ENCODE results near the gene PANX1.
"Not testable (repeated sequence)": the region's sequence is repeated elsewhere in the genome, so short reads cannot be mapped to it uniquely, and the experiment has no call there.

The PANX1 gene

DNA sequence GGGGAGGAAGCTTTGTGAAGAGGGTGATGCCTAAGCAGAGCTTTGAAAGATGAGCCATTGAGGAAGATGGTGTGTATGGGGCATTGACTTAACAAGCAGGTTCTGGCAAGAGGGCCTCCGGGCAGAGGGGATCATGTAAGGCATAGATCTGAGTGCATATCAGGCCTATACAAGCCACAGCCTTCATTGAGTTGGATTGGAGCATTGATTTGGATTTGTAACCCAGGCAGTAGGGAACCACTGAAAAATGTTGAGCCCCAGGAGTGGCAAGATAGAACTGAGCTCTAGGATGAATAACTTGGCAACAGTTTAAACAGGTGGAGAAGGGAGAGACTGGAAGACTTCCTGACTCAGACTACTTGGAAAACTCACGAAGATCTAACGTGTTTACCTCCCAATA lies 21.4 kb downstream of the PANX1 start:
- TF ChIP-seq, protein P1, sequence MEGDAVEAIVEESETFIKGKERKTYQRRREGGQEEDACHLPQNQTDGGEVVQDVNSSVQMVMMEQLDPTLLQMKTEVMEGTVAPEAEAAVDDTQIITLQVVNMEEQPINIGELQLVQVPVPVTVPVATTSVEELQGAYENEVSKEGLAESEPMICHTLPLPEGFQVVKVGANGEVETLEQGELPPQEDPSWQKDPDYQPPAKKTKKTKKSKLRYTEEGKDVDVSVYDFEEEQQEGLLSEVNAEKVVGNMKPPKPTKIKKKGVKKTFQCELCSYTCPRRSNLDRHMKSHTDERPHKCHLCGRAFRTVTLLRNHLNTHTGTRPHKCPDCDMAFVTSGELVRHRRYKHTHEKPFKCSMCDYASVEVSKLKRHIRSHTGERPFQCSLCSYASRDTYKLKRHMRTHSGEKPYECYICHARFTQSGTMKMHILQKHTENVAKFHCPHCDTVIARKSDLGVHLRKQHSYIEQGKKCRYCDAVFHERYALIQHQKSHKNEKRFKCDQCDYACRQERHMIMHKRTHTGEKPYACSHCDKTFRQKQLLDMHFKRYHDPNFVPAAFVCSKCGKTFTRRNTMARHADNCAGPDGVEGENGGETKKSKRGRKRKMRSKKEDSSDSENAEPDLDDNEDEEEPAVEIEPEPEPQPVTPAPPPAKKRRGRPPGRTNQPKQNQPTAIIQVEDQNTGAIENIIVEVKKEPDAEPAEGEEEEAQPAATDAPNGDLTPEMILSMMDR (conservative IDR thresholded peaks at IDR 0.05; ENCODE audit: low read length), result no peak
- H3K4me3 ChIP-seq (ENCODE audit: low read length), result no peak overlapping the region
- no peak for DNase-seq (ENCODE audit: low read depth)

DNA sequence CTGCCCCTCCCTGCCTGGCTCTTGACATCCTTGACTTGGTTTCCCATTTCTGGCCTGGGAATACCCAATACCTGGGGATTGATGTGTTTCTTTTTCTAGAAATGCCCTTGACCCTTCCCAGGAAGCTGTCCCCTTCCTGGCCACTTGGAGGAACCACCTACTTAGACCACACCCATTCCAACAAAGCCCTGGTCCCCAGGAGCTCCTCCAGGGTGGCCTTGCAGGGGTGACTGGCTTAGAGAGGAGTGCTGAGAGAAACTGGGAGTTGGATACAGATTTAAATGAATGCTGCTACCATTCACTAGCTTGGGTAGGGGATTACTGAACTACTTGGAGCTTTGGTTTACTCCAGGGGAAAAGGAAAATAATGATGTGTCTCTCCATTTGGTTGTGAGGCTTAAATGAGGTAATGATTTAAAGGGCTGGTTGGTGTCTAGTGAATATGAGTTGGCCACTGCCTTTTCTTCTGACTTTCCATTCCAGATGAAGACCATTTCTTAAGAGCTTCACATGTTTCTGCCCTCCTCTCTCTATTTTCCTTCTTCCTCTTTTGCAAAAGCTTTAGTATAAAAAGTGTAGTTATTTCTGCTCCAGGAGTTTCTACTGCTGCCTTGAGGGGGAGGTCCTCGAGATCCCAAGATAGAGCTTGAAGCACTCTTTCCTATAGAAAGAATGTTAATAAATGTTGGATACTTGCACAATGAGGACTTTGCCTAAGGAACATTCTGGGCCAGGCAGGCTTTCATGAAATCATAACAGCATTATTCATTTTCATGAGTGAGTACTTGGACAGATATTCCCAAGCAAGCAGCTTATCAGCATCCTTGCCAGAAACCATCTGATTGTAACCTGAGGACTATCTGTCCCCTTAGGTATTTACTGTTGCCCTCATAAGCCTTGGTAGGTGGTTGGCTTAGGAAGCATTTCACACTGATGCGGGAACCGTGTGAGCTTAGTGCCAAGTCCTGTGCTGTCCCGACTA lies 22.4 kb downstream of the PANX1 start:
- DNase-seq (ENCODE audit: low read depth), result no peak
- TF ChIP-seq, protein P1 (conservative IDR thresholded peaks at IDR 0.05; ENCODE audit: low read length), result no peak
- no peak overlapping the region for H3K4me3 ChIP-seq (ENCODE audit: low read length)

DNA sequence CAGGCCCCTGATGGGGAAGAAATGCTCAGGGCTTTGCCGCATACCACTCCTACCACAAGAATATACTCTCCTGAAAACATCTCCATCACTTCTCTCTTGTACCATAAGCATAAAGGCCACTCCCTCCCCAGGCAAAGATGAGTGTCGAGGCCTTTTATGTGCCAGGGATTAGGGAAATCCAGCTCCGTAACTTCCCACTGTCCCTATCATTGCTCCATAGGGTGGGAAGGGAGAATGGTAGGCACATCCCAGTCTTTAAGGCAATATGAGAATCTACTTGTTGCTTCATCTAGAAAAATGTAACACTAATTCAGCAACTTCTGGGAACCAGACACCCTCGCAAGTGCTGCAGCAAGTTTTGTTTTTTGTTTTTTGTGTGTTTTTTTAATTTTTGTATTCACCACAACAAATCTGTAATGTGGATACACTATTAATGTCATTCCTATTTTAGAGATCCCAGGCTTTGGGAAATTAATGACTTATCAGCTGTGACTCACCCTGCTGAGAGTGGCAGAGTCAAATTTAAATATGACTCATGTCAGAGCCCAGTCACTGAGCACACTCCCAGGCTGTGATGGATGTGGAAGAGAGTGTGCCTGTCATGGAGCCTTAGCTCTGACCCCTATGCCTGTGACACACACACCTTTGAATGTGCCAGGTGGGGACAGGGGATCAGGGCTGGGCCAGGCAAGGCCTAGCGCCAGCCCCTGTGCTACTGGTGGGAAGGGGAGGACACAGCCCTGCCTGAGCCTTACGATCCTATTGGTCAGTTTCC lies 23.4 kb downstream of the PANX1 start:
- TF ChIP-seq, protein P1 (conservative IDR thresholded peaks at IDR 0.05; ENCODE audit: low read length), result no peak
- no peak overlapping the region for H3K4me3 ChIP-seq (ENCODE audit: low read length)
- peak; percentile 74 for DNase-seq (ENCODE audit: low read depth)

- H3K4me3 ChIP-seq (ENCODE audit: low read length), result no peak overlapping the region
- TF ChIP-seq, protein P1 (conservative IDR thresholded peaks at IDR 0.05; ENCODE audit: low read length), result no peak
- DNase-seq (ENCODE audit: low read depth), result no peak
These were observed 24.0 kb downstream of the PANX1 start for GRCh38 chr11:94152678-94153065.

DNA sequence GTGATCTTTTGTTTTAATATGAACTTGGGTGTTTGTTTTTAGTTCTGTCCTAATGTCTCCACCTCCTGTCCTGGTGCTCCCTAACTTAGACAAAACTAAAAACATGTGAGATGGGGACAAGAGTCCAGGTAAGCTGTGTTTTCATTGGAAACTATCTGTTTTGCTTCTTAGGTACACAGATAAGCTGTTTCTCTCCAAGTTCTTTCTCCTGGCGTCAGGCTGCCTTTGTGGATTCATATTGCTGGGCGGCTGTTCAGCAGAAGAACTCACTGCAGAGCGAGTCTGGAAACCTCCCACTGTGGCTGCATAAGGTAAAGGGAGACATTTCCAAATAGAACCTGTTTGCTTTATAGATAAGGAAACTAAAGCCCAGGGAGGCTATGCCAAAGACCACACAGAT lies 24.7 kb downstream of the PANX1 start:
- no peak overlapping the region for H3K4me3 ChIP-seq (ENCODE audit: low read length)
- DNase-seq (ENCODE audit: low read depth), result no peak
- TF ChIP-seq, protein P1 (conservative IDR thresholded peaks at IDR 0.05; ENCODE audit: low read length), result no peak

DNA sequence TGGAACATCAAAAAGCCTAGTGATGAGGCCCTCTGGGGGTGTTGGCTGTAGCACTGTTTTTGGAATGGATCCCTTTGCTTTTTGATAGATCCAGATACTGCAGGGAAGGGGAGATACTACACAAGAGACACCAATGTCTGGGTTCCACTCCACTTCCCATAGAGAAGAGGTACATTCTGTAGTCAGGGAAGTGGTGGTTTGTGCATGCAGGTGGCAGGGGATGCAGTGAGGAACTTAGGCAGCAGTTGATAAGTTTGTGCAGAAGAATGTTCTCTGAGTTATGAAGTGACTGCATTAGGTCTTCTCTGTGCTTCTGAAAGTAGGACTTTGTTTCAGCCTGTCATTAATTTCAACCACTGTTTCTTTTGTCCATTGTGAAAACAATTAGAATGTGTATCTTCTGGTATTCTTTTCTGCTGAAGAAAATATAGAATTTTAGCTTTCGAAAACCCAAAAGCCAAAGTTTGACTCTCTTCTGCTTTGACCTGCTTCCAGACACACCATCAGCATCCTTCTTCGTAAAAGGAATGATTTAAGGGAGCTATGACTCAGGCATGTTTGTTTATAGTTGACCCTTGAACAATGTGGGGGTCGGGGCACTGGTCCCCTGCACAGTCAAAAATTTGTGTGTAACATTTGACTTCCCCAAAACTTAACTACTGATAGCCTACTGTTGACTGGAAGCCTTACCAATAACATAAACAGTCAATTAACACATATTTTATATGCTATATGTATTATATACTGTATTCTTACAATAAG lies 25.6 kb downstream of the PANX1 start:
- DNase-seq (ENCODE audit: low read depth), result no peak
- TF ChIP-seq, protein P1 (conservative IDR thresholded peaks at IDR 0.05; ENCODE audit: low read length), result no peak
- no peak overlapping the region for H3K4me3 ChIP-seq (ENCODE audit: low read length)

DNA sequence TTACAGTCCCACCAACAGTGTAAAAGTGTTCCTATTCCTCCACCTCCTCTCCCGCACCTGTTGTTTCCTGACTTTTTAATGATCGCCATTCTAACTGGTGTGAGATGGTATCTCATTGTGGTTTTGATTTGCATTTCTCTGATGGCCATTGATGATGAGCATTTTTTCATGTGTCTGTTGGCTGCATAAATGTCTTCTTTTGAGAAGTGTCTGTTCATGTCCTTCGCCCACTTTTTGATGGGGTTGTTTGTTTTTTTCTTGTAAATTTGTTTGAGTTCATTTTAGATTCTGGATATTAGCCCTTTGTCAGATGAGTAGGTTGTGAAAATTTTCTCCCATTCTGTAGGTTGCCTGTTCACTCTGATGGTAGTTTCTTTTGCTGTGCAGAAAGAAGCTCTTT lies 28.7 kb downstream of the PANX1 start:
- not testable (repeated sequence) for H3K4me3 ChIP-seq (ENCODE audit: low read length); DNase-seq (ENCODE audit: low read depth)
